ENCODE results near the gene CBARP.

Gene CBARP, protein sequence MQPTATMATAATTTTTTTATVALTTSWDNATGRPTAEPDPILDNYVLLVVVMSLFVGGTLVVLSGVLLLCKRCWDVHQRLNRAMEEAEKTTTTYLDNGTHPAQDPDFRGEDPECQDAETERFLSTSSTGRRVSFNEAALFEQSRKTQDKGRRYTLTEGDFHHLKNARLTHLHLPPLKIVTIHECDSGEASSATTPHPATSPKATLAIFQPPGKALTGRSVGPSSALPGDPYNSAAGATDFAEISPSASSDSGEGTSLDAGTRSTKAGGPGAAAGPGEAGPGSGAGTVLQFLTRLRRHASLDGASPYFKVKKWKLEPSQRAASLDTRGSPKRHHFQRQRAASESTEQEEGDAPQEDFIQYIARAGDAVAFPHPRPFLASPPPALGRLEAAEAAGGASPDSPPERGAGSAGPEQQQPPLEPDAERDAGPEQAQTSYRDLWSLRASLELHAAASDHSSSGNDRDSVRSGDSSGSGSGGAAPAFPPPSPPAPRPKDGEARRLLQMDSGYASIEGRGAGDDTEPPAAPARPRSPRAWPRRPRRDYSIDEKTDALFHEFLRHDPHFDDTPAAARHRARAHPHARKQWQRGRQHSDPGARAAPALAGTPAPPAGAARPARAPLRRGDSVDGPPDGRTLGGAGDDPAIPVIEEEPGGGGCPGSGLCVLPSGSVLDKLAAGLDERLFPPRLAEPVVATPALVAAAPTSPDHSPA

DNA sequence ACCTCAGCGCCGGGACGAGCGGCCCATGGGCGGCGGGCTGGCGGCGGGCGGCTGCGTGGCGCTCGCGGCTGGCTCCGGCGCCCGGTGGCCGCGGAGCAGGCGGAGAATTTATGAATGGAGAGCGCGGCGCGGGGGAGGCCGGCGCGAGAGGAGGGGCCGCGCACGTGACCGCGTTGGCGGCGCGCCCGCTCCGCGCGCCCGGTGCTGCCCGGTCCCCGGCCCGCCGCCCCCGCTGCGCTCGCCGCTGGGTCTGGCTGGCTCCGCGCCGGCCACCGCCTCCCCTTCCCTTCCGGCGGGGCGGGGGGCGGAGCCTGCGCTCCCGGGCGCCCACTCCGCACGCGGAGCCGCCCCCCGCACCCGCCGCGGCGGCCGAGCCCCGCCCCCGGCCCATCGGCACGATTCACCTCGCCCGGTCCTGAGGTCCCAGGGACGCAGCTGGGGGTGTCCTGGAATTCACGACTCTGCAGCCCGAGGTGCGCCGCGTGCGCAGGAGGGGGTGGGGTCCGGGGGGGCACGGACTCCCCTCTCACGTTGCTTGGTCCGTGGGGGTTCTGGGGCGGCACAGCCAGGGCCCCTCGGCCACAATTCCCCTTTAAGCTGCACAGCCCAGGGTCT is at the start of gene CBARP:
Gene CBARP, minus strand, starts transcription at position 252 of the 615 bp plus-strand sequence. CDS start 1,905 bp downstream, outside the sequence.
- peak in 1 of 2 experiments; percentile 56 for DNase-seq

GRCh38 chr19:1286487-1287353 is 48.9 kb upstream of the CBARP start:
- DNase-seq = no peak

DNA sequence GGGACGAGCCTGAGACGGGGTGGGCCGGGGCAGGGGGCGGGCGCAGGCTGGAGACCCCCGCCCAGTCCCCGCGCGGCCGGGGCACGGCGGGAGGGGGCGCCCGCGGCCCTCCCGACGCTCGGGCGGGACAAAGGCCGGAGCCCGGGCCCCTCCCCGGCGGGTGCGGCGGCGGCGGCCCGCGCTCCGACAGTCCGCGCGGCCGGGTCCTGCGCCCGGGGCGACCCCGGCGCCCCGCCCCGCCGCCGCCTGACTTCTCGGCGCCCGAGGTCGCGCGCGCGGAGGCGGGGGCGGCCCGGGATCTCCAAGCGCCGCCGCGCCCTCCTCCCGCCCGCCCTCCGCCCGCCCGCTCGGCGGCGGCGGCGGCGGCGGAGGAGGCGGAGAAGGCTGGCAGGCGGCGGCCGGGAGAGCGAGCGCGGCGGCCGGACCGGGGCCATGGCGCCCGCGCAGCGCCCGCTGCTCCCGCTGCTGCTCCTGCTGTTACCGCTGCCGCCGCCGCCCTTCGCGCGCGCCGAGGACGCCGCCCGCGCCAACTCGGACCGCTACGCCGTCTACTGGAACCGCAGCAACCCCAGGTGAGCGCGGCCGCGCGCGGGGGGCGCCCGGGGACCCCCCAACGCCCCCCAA is 48.0 kb upstream of the CBARP start, which contains the start of gene EFNA2:
Gene EFNA2, plus strand, starts transcription at position 137 of the 624 bp plus-strand sequence. Its CDS starts 296 bp downstream, at position 433.
- DNase-seq = no peak

GRCh38 chr19:1284979-1285736 is 47.4 kb upstream of the CBARP start:
- DNase-seq = no peak

- no peak for DNase-seq
Measured at GRCh38 chr19:1284293-1284978, 46.6 kb upstream of the CBARP start.

DNA sequence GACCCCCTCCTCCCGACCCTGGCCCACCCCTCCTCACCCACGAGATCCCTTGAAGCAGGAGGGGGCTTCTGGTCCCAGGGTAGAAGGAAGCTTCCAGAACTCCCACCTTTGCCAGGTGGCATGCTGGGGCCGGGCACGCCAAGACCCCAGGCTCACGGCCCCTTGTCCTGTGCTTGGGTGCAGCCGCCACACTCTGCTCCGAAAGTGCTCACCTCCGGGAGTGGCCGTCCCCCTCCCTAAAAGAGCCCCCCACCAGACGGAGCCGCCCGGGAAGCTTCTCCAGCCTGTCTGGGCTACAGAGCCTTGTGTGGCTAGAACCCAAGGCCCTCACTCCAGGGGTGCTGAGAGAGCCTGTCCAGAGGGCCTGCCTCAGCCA is 46.1 kb upstream of the CBARP start:
- no peak for DNase-seq

DNA sequence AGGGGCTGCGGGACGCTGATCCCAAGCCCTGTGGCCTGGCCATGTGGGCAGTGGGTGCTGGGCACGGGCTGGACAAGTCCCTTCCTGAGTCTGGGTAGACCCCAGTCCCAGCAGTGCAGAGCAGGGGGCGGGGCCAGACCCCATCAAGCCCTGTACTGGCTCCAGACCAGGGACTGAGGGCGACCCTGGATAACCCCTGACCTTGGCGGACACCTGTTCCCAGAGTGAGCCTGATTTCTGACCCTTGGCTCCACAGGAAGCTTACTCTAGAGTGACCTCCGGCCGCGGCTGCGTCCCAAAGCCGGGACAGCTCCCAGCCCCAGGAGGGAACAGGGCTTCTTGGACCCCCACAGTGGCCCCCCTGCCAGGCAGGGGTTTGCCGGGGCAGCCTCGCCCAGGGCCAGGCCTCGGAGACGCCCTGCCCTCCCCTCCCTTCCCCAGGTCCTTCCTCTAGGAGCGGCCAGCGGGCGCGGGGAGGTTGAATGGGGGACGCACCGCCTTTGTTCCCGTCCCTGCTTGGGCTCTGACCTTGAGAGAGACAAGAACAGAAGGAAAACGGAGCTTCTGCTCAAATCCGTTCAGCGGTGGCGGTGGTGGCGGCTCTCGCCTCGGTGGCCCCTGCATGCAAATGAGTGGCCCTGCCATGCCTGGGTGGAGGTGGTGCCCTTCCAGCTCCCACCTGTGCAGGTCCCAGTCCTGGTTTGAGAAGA is 45.6 kb upstream of the CBARP start:
- DNase-seq = no peak

GRCh38 chr19:1282588-1283206 is 44.9 kb upstream of the CBARP start:
- no peak for DNase-seq

GRCh38 chr19:1281569-1282287 is 43.9 kb upstream of the CBARP start:
- no peak for DNase-seq

GRCh38 chr19:1280636-1281568 is 43.1 kb upstream of the CBARP start:
- DNase-seq = no peak

GRCh38 chr19:1279782-1280341 is 42.1 kb upstream of the CBARP start:
- DNase-seq = peak; percentile 37 to 74

- DNase-seq = no peak
Measured at GRCh38 chr19:1278713-1279660, 41.2 kb upstream of the CBARP start.

GRCh38 chr19:1278074-1278473 is 40.3 kb upstream of the CBARP start:
- DNase-seq = no peak

DNA sequence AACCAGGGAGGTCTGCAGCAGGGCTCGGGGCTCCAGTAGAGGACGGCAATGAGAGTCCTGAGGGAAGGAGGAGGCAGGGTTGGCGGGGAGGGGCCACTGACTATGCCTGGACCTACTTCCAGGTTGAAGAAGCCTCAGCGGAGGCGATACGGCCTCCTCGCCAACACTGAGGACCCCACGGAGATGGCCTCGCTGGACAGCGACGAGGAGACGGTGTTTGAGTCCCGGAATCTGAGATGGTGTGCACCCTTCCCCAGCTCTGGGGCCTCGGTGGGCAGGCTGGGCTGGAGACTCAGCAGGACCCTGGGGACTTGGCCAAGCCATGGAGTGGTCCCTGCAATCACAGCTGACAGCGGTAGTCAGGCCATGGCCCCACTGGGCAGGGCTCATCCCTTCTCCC is 39.3 kb upstream of the CBARP start:
- no peak for DNase-seq

GRCh38 chr19:1276628-1277022 is 38.8 kb upstream of the CBARP start:
- no peak for DNase-seq

- no peak for DNase-seq
Measured at GRCh38 chr19:1275976-1276627, 38.3 kb upstream of the CBARP start.

All from NCI-H526 (cell line).